GM20431 (cell line): ENCODE results near the gene PARVB.

Experiments used
- in situ Hi-C: fragments of 300-500 bp; cut with MseI, MboI; formaldehyde crosslinking; loops from one replicate; pipeline ENCODE4 v1.15.0; 2020; ENCODE audit warnings: low sequenced_read_pairs; ENCODE audit not compliant: unreplicated experiment

PARVB gene

DNA sequence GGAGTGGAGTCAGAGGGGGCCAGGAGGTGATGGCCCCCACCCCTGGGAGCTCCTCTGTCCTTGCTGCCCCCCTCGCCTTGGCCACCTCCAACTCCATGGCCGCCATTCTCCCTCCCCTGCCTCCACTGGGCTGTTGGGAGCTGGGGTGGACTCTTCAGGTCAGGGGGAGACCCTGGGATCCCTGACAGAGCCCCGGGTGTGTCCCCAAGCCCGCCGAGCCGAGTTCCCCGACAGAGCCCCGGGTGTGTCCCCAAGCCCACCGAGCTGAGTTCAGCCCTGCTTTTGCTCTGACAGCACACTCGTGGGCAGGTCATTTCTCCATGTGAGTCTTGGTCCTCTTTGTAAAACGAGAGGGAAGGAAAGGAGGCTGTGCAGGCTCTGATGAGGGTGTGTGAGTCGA, 143.4 kb downstream of the PARVB start:
- in situ Hi-C loops = no loop called here

DNA sequence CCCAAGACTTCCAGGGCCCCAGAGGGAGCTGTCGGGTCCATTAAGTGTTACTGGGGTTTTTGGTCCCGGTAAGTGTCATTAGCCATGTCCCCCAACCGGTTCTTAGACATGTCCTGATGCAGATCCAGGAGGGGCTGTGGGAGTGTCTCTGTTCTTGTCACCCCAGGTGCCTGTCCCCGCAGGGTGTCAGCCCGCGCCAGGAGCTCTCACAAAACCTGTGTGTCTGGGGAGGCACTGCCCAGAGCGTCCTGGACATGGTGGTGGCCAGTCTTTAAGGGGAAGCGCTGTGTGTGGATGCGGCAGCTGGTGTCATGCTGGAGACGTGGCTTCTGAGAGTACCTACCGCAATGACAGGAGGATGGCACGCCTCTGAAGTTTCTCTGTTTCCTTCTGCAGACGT, 144.1 kb downstream of the PARVB start:
- in situ Hi-C loops = no loop called here

DNA sequence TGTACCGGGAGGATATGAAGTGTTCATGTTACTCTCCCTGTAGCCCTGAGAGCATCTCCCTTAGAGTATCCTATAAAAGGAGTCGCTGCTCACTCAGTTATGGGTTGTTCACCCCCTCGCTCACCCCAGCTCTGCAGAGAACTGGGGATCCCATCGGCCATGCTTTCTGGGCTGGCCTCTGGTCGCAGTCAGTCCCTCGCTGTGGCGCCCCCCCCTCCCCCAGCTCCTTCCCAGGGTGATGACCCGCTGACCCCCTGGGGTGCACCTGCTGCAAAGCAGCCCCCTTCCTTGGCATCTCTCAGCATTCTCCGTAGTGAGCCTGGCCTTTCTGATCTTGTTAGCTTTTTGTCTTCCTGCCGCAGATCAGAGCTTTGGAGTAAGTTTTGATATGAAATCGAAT, 146.4 kb downstream of the PARVB start:
- in situ Hi-C loops = no loop called here

GRCh38 chr22:44171561-44171960, 147.5 kb downstream of the PARVB start:
- in situ Hi-C loops = no loop called here

DNA sequence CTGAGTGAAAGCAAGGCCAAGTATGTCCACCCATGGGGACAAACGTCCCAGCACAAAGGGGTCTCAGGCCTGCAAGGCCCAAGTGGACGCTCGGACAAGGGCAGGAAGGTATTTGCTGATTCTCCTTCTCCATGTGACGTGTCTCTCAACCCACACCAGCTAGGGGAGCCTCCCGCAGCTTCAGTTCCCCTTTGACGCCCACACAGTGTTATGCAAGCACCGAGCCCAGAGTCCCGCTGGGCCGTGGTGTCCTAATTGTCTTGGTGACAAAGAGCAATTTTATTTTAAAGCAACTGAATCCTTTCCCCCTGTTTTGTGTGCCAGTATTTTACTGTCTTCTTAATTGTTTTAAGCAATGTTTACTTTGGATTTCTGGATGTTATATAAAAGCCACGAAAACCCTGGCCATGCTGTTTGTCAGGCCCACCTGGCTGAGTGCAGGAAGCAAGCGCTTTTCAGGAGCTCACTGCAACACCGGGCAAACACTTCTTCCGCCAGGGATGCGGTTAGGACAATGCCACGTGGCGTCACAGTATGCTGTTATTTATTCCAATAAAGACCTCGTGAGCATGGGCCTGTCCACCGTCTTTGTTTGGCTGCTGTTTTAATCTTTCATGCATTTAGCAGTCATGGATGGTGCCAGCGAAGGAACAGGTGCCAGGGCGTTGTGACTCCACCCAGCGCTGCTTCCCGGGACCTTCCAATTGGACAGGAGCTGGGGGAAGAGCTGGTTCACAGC, 148.4 kb downstream of the PARVB start:
- in situ Hi-C loops = no loop called here

DNA sequence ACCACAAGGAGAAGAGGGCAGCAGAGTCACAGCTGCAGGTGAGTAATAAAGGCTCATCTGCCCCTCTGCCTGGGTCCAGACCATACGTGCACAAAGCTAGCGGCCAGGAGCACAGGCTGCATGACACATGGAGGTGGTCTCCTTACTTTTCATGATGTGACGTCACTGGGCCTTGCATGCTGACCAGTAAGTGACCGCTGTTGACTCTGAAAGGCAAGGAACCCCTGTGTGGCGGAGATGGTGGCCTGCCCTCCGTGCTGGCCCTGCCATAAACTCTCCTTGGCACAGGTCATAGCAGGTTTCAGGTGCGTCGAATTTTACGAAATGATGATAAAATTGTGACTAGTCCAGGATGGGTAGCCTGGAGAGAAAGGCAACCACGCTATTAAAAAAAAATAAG, 149.1 kb downstream of the PARVB start:
- in situ Hi-C loops = no loop called here

DNA sequence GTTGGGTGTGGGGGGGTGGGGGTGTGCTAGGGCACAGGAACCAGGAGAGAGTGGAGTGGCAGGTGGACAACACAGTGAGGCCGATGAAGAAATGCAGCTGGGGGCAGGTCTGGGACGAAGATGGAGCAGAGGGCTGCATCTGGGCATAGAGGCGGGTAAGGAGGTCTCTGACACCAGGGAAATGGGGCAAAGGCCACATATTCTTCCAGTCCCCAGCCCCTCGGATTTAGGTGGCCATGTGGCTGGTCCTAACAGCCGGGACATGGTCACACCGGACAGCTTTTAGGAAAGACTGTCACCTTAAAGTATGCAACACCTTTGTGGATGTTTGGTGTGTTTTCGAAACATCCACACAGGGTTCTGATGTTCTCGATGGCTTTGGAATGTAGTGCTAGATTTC, 151.6 kb downstream of the PARVB start:
- in situ Hi-C loops = no loop called here

DNA sequence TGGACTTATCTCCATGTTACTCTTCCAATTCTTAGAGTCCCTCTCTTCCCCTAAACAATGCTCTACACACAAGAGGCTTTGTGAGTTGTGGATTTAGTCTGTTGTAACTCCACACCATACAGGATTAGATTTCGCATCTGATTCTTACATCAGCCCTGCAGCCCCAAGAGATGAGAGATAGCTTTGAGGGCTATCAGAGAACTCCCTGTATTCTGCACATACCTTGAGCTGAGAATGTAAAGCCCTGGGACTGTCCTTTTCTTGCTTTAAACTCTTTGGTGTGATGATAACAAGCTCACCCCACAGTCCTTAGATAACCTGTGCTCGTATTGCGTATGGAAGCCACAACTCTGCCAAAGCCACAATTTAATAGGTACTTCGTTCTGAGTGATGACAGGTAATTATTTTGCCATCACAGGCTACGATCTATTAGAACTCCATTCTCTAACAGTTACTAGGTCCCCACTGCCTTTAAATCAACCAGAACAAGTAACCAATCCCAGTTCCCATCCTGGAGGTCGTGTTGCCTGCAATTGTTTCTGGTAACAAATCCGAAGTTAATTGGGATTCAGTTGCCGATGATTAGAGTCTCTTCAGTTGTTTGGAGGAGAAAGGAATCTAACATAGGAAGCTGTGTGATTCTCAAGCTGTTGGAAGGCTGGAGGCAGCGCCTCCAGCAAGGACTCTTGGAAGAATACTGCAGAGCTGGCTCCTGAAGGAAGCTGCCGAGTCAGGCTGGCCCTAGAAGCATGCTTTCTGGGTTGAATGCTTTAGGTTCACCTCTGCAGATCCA, 155.3 kb downstream of the PARVB start:
- in situ Hi-C loops = no loop called here

GRCh38 chr22:44179989-44180705, 156.0 kb downstream of the PARVB start:
- in situ Hi-C loops = no loop called here

- in situ Hi-C loops = no loop called here
Measured at GRCh38 chr22:44180706-44181032, 156.6 kb downstream of the PARVB start, which contains the start of gene PARVG. TSS of gene PARVG (plus strand) at chr22:44180925. CDS start at chr22:44183330, 2,405 bp downstream.

- in situ Hi-C loops = no loop called here
Measured at GRCh38 chr22:44181033-44181911, 157.2 kb downstream of the PARVB start.

- in situ Hi-C loops = no loop called here
Measured at GRCh38 chr22:44181912-44182587, 157.9 kb downstream of the PARVB start.

DNA sequence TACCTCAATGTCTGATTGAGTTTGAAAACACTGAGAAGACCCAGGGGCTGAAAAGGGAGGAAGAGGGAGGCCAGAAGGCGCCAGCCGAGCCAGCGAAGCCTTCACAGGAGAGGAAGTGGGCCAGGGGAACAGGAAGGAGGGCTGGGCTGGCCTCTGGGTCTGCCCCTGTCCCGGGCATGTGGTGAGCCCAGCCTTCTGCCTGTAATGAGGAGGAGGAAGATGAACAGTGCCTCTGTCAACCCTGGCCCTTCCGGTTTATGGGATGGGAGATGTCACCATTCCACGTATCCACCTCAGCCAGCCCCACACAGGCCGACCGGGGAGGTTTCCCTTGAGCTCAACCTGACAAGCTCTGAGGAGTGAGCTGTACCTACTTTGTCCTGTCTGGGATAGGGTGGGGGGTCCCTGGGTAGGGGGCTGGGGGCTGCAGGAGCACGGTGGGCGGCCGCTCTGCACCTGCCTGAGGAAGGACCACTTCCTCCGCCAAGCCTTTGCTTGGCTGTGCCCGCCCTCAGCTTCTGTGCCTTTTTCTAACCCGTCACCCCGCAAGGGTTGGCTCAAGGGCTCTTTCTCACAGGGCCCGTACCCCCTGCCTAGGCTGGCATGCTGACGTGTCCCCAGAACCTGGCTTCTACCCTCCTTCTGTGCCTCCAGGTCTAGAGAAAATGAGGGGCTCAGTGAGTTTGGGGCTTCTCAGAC, 158.6 kb downstream of the PARVB start:
- in situ Hi-C loops = no loop called here

DNA sequence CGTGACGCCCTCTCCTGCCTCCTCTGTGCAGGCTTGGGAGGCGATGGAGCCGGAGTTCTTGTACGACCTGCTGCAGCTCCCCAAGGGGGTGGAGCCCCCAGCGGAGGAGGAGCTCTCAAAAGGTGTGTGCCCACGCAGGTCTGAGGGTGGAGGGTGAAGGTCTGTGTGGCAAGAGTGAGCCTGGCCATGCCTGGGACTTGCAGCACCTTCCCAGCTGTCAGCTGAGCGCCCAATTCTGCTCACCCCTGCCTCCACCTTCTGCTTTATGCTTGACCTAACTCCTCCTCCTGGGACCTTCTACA, 159.1 kb downstream of the PARVB start:
- in situ Hi-C loops = no loop called here

GRCh38 chr22:44184006-44184405, 159.9 kb downstream of the PARVB start:
- in situ Hi-C loops = no loop called here

DNA sequence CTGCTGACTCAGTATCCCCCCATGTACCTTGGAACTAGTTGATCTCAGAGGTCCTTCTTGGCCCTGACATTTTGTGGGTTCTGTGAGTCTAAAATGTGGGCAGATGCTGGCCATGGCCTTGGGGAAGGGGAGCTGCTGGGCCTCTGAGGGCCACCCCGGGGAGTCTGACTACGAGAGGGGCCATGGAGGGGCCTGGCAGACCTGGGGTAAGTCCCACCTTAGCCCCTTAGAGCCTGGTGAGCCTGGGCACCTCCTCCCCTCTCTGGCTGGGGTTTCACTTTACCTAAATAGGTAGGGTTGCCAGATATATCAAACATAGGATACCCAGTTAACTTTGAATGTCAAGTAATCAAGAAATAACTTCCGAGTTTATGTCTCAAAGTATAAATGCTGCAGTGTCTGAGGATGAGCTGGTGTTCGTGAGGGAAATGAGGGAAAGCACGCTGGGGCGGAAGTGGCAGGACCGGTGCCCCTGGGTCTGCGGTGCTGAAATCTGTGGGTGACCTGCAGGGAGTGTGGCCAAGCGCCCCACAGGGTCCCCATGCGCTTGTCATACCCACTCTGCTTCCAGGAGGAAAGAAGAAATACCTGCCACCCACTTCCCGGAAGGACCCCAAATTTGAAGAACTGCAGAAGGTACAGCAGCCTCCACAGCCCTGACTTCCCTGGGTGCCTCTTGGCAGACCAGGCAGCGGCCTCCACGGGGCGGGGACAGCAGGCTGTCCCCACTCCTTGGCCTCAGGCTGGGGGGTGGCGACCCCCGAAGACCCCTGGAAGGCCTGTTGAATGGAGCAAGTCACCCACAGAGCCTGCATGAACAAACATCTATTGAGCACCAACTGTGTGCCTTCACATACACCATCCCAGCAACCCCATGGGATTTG, 161.4 kb downstream of the PARVB start:
- in situ Hi-C loops = no loop called here

DNA sequence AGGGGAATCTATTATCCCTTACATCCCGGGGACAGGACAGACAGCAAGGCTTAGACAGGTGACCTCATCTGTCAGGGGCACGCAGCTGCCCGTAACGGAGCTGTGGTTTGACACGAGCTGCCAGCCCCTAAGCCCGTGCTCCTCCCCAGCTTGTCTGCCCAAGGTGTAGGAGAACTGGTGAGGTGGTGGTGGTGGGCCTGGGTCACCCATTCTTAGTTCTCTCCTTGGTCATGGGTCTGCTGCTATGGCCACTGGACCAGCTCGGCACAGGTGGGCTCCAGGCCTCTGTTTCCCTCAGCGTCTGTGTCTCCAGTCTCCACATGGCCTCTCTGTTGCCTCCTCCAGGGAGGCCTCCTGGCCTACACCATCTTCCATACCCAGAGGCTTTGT, 162.0 kb downstream of the PARVB start:
- in situ Hi-C loops = no loop called here

DNA sequence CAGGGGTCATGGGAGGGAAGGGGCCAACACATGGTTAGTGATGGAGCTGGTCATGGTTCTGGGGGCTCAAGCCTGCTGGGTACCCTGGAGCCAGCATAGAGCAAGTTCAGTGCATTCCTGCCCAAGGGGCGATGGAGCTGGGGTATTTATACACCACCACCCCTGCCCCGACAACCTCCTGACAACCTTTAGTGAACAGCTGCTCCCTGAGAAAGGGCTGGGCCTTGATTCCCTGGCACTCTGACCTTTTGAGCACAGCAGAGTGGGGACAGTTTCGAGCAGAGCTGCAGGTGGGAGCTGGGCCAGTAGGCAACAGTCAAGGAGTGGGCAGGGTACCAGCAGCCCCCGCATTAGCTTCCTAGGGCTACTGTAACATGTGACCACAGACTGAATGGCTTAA, 162.6 kb downstream of the PARVB start:
- in situ Hi-C loops = no loop called here
